Peyer's patch (tissue), 4 donors: ENCODE data around the gene ARHGEF40.

Experiments
- POLR2A ChIP-seq, 2 donors: fragments of 450-650 bp; IDR thresholded peaks; one replicate each; pipeline ENCODE4 v1.5.1; 2017; ENCODE audit warnings: antibody characterized with exemption in 2 of 2, mild to moderate bottlenecking in 2 of 2, moderate library complexity in 2 of 2
- TF ChIP-seq, protein P1 (sequence below), 6 experiments: fragments of 450-650 bp in 4 of 6; fragments of 200-600 bp in 2 of 6; sonication (generic) in 1 of 6; IDR thresholded peaks; one replicate each; pipeline ENCODE4 v1.5.1; 2017 to 2019; ENCODE audit warnings: antibody characterized with exemption in 6 of 6, mild to moderate bottlenecking in 3 of 6, moderate library complexity in 1 of 6

DNA sequence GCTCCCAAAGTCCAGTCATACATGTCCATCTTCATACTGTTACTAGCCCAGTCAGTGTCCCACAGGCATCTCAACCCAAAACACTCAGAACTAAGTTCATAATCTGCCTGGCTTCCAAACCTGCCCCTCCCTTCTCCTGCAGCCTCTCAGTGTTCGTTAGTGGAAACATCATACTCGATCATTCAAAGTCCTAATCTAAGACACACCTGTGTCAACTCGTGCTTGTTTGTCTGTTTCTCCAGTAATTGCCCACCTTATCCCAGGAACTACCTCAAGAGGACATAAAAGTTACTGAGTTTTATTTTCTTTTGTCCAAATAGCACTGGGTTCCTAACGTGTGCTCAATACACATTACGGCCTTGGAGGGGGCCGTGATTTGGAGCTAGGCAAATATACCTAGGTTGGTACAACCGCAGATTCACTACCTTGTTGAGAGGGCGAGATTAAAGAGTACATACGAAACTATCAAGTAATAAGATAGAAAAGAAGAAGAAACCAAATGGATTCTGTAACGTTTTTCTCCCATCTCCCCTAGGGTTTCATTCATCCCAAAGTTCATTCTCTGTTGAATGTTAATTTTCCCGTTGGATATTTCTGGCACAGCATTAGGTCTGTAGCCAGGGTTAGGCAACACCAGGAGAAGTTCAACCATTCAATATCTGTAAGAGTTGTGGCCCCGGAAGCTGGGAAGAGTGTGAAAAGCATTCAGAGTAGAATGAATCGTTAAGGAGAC, 9.3 kb upstream of the ARHGEF40 start:
- TF ChIP-seq, protein P1, sequence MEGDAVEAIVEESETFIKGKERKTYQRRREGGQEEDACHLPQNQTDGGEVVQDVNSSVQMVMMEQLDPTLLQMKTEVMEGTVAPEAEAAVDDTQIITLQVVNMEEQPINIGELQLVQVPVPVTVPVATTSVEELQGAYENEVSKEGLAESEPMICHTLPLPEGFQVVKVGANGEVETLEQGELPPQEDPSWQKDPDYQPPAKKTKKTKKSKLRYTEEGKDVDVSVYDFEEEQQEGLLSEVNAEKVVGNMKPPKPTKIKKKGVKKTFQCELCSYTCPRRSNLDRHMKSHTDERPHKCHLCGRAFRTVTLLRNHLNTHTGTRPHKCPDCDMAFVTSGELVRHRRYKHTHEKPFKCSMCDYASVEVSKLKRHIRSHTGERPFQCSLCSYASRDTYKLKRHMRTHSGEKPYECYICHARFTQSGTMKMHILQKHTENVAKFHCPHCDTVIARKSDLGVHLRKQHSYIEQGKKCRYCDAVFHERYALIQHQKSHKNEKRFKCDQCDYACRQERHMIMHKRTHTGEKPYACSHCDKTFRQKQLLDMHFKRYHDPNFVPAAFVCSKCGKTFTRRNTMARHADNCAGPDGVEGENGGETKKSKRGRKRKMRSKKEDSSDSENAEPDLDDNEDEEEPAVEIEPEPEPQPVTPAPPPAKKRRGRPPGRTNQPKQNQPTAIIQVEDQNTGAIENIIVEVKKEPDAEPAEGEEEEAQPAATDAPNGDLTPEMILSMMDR (IDR thresholded peaks at IDR 0.05), result no peak
- TF ChIP-seq POLR2A (IDR thresholded peaks at IDR 0.05), result no peak
